ENCODE data around the gene UBE2E2. TPM values are rescaled to one million over a fixed set of nuclear protein-coding genes. Genes with fewer than 3 reads are reported as not detected.

The UBE2E2 gene
- total and polyA plus RNA-seq, 2 experiments from 2014 or later, result 29.0 to 75.4 TPM

GRCh38 chr3:23209747-23210487 is 6.8 kb downstream of the UBE2E2 start:
- H2AFZ ChIP-seq, result no peak overlapping the region
- no peaks in the 10 kb centered on the region for H3K4me1 ChIP-seq (ENCODE audit: insufficient read depth)
- H3K4me3 ChIP-seq, result no peak overlapping the region
- in situ Hi-C loops (cut with MboI), result no loop called here
- WGBS, 2 experiments (ENCODE audit: low coverage in 1 of 2, low lambda C conversion rate in 2 of 2, missing lambda C conversion rate in 2 of 2), result 85 to 87% methylated on average over 4 of the region's 4 CpGs
- no peaks in the 10 kb centered on the region for H3K27me3 ChIP-seq (replicated peaks; ENCODE audit: insufficient read depth)
- H3K9me3 ChIP-seq (ENCODE audit: low read depth), result no peaks in the 10 kb centered on the region
- 0 out of 2 replicates have a peak, but pooled peaks cover 3% of the 10 kb centered on the region for H4K20me1 ChIP-seq (ENCODE audit: insufficient read depth)
- no peak for TF ChIP-seq EZH2 (IDR thresholded peaks at IDR 0.05; ENCODE audit: insufficient read depth, poor library complexity, severe bottlenecking)
- TF ChIP-seq EZH2phosphoT487 (IDR thresholded peaks at IDR 0.05; ENCODE audit: insufficient read depth, low read depth), result no peak
- no peak for DNase-seq
- peaks cover 99% of the 10 kb centered on the region for H3K79me2 ChIP-seq (ENCODE audit: insufficient read depth)
- H3K27ac ChIP-seq, result no peak overlapping the region
- H3K9me2 ChIP-seq (ENCODE audit: insufficient read depth), result no peaks in the 10 kb centered on the region
- no peak overlapping the region for H3K9ac ChIP-seq
- no peak overlapping the region for H3K4me2 ChIP-seq (ENCODE audit: unreplicated experiment)
- no peaks in the 10 kb centered on the region for H3K36me3 ChIP-seq (ENCODE audit: low read depth)
- H3F3A ChIP-seq (ENCODE audit: insufficient read depth), result no peaks in the 10 kb centered on the region

GRCh38 chr3:23213813-23214212 is 10.7 kb downstream of the UBE2E2 start:
- Histone ChIP-seq H3K9me2 (ENCODE audit: insufficient read depth) (no peaks in the 10 kb centered on the region), H3K4me3 (no peak overlapping the region), H4K20me1 (ENCODE audit: insufficient read depth) (no peaks in the 10 kb centered on the region; the same call in 1 of the 2 replicates), H3K9me3 (ENCODE audit: low read depth) (no peaks in the 10 kb centered on the region), H3K9ac (no peak overlapping the region), H3K4me2 (ENCODE audit: unreplicated experiment) (no peak overlapping the region), H2AFZ (no peak overlapping the region), H3K27ac (no peak overlapping the region), H3K36me3 (ENCODE audit: low read depth) (no peaks in the 10 kb centered on the region; the same call in 1 of the 2 replicates), H3K27me3 (replicated peaks; ENCODE audit: insufficient read depth) (no peaks in the 10 kb centered on the region), H3F3A (ENCODE audit: insufficient read depth) (no peaks in the 10 kb centered on the region), H3K4me1 (ENCODE audit: insufficient read depth) (no peaks in the 10 kb centered on the region), H3K79me2 (ENCODE audit: insufficient read depth) (peaks cover 87% of the 10 kb centered on the region)
- WGBS, 2 experiments (ENCODE audit: low coverage in 1 of 2, low lambda C conversion rate in 2 of 2, missing lambda C conversion rate in 2 of 2), result 90 to 94% methylated on average over 2 of the region's 2 CpGs
- DNase-seq, result no peak
- no peak for TF ChIP-seq EZH2 (IDR thresholded peaks at IDR 0.05; ENCODE audit: insufficient read depth, poor library complexity, severe bottlenecking)
- no peak for TF ChIP-seq EZH2phosphoT487 (IDR thresholded peaks at IDR 0.05; ENCODE audit: insufficient read depth, low read depth)
- in situ Hi-C loops (cut with MboI), result no loop called here

GRCh38 chr3:23217872-23218554 is 14.9 kb downstream of the UBE2E2 start:
- Histone ChIP-seq H3K4me3 (no peak overlapping the region), H3K9me3 (ENCODE audit: low read depth) (no peaks in the 10 kb centered on the region), H3K4me2 (ENCODE audit: unreplicated experiment) (no peak overlapping the region), H3K27ac (no peak overlapping the region), H3F3A (ENCODE audit: insufficient read depth) (peaks cover 5% of the 10 kb centered on the region; the same call in 1 of the 2 replicates), H4K20me1 (ENCODE audit: insufficient read depth) (peaks cover 10% of the 10 kb centered on the region; the same call in 1 of the 2 replicates), H3K9me2 (ENCODE audit: insufficient read depth) (no peaks in the 10 kb centered on the region), H3K9ac (no peak overlapping the region), H3K27me3 (replicated peaks; ENCODE audit: insufficient read depth) (no peaks in the 10 kb centered on the region), H3K4me1 (ENCODE audit: insufficient read depth) (peaks cover 4% of the 10 kb centered on the region; the same call in 1 of the 2 replicates), H3K79me2 (ENCODE audit: insufficient read depth) (peaks cover 83% of the 10 kb centered on the region), H2AFZ (no peak overlapping the region), H3K36me3 (ENCODE audit: low read depth) (no peaks in the 10 kb centered on the region; the same call in 1 of the 2 replicates)
- WGBS, 2 experiments (ENCODE audit: low coverage in 1 of 2, low lambda C conversion rate in 2 of 2, missing lambda C conversion rate in 2 of 2), result 96 to 97% methylated on average over 5 of the region's 5 CpGs
- no peak for TF ChIP-seq EZH2phosphoT487 (IDR thresholded peaks at IDR 0.05; ENCODE audit: insufficient read depth, low read depth)
- no peak for TF ChIP-seq EZH2 (IDR thresholded peaks at IDR 0.05; ENCODE audit: insufficient read depth, poor library complexity, severe bottlenecking)
- no peak for DNase-seq
- in situ Hi-C loops (cut with MboI), result no loop called here

- in situ Hi-C loops (cut with MboI), result no loop called here
- H2AFZ ChIP-seq, result no peak overlapping the region
- no peak for DNase-seq
- H3K9me2 ChIP-seq (ENCODE audit: insufficient read depth), result no peaks in the 10 kb centered on the region
- H4K20me1 ChIP-seq (ENCODE audit: insufficient read depth), result peaks cover 10% of the 10 kb centered on the region
- H3F3A ChIP-seq (ENCODE audit: insufficient read depth), result peaks cover 5% of the 10 kb centered on the region; the same call in 1 of the 2 replicates
- TF ChIP-seq EZH2phosphoT487 (IDR thresholded peaks at IDR 0.05; ENCODE audit: insufficient read depth, low read depth), result no peak
- TF ChIP-seq EZH2 (IDR thresholded peaks at IDR 0.05; ENCODE audit: insufficient read depth, poor library complexity, severe bottlenecking), result no peak
- no peak overlapping the region for H3K4me3 ChIP-seq
- H3K79me2 ChIP-seq (ENCODE audit: insufficient read depth), result peaks cover 83% of the 10 kb centered on the region
- no peaks in the 10 kb centered on the region for H3K9me3 ChIP-seq (ENCODE audit: low read depth)
- H3K27me3 ChIP-seq (replicated peaks; ENCODE audit: insufficient read depth), result no peaks in the 10 kb centered on the region
- no peak overlapping the region for H3K9ac ChIP-seq
- no peak overlapping the region for H3K27ac ChIP-seq
- peaks cover 4% of the 10 kb centered on the region; the same call in 1 of the 2 replicates for H3K4me1 ChIP-seq (ENCODE audit: insufficient read depth)
- WGBS, 2 experiments (ENCODE audit: low coverage in 1 of 2, low lambda C conversion rate in 2 of 2, missing lambda C conversion rate in 2 of 2), result 35 to 47% methylated on average over 2 of the region's 2 CpGs
- H3K4me2 ChIP-seq (ENCODE audit: unreplicated experiment), result no peak overlapping the region
- no peaks in the 10 kb centered on the region; the same call in 1 of the 2 replicates for H3K36me3 ChIP-seq (ENCODE audit: low read depth)
These were observed 16.0 kb downstream of the UBE2E2 start for GRCh38 chr3:23219117-23219516.
